Liver (tissue), 9 donors: ENCODE measurements around the gene LIMCH1. TPM values are rescaled to one million over a fixed set of nuclear protein-coding genes. Genes with fewer than 3 reads are reported as not detected.

ENCODE experiments used
- DNase-seq: peaks from one replicate; pipeline ENCODE4 v3.0.0-alpha.2; 2017; ENCODE audit warnings: low spot score
- H3K27ac ChIP-seq, 2 donors: one replicate each; pipeline ENCODE4 v1.7.0; 2013; ENCODE audit warnings: inconsistent platforms in 2 of 2, low read length in 2 of 2, control low read depth in 1 of 2, low read depth in 1 of 2, mild to moderate bottlenecking in 1 of 2
- H3K27me3 ChIP-seq, 4 donors: one replicate each; pipeline versions ENCODE4 v1.6.1 to v1.7.0; 2013; ENCODE audit warnings: low read length in 3 of 4, inconsistent platforms in 1 of 4, mild to moderate bottlenecking in 1 of 4, moderate library complexity in 1 of 4; ENCODE audit not compliant: control insufficient read depth in 4 of 4, insufficient read depth in 4 of 4
- H3K36me3 ChIP-seq, 4 donors: one replicate each; pipeline versions ENCODE4 v1.6.1 to v1.7.0; 2013; ENCODE audit warnings: low read length in 3 of 4, mild to moderate bottlenecking in 3 of 4, low read depth in 1 of 4, moderate library complexity in 1 of 4; ENCODE audit not compliant: control insufficient read depth in 4 of 4, insufficient read depth in 3 of 4
- H3K4me1 ChIP-seq, 4 donors: one replicate each; pipeline versions ENCODE4 v1.6.1 to v1.7.0; 2013; ENCODE audit warnings: low read length in 3 of 4, mild to moderate bottlenecking in 3 of 4, moderate library complexity in 1 of 4; ENCODE audit not compliant: control insufficient read depth in 4 of 4, insufficient read depth in 4 of 4
- H3K4me3 ChIP-seq, 3 donors: one replicate each; pipeline versions ENCODE4 v1.6.1 to v1.7.0; 2013; ENCODE audit warnings: low read length in 3 of 3, control low read depth in 1 of 3, low read depth in 1 of 3, mild to moderate bottlenecking in 1 of 3
- H3K9ac ChIP-seq, 2 donors: one replicate each; pipeline ENCODE4 v1.7.0; 2013; ENCODE audit warnings: low read length in 2 of 2, mild to moderate bottlenecking in 2 of 2, moderate library complexity in 2 of 2, control low read depth in 1 of 2, low read depth in 1 of 2
- H3K9me3 ChIP-seq, 4 donors: one replicate each; pipeline versions ENCODE4 v1.6.1 to v1.7.0; 2013; ENCODE audit warnings: low read length in 3 of 4; ENCODE audit not compliant: control insufficient read depth in 4 of 4
- ATF3 ChIP-seq: IDR thresholded peaks from 2 replicates; pipeline ENCODE4 v1.6.1; 2016; ENCODE audit warnings: antibody characterized with exemption
- CTCF ChIP-seq: fragments of 150-350 bp; IDR thresholded peaks from 2 replicates; pipeline ENCODE4 v1.5.1; 2017; ENCODE audit warnings: improper control_type of control experiment, low read depth, low read length; ENCODE audit not compliant: missing input control
- EGR1 ChIP-seq, 2 donors: IDR thresholded peaks; 2 replicates each; pipeline ENCODE4 v1.6.1; 2016 to 2018; ENCODE audit warnings: antibody characterized with exemption in 2 of 2, low read depth in 2 of 2
- FOXA1 ChIP-seq: IDR thresholded peaks from 2 replicates; pipeline ENCODE4 v1.6.1; 2016; ENCODE audit warnings: antibody characterized with exemption
- FOXA2 ChIP-seq: IDR thresholded peaks from 2 replicates; pipeline ENCODE4 v1.6.1; 2016; ENCODE audit warnings: antibody characterized with exemption
- GABPA ChIP-seq, 2 donors: IDR thresholded peaks in 1 of 2; conservative IDR thresholded peaks in 1 of 2; 2 replicates each; pipeline ENCODE4 v1.6.1; 2016; ENCODE audit warnings: antibody characterized with exemption in 2 of 2, mild to moderate bottlenecking in 1 of 2, moderate library complexity in 1 of 2
- HNF4G ChIP-seq: IDR thresholded peaks from 2 replicates; pipeline ENCODE4 v1.6.1; 2016; ENCODE audit warnings: antibody characterized with exemption
- MAX ChIP-seq: IDR thresholded peaks from 2 replicates; pipeline ENCODE4 v1.6.1; 2016; ENCODE audit warnings: antibody characterized with exemption
- NR2F2 ChIP-seq: IDR thresholded peaks from 2 replicates; pipeline ENCODE4 v1.6.1; 2016; ENCODE audit warnings: antibody characterized with exemption
- REST ChIP-seq: IDR thresholded peaks from 2 replicates; pipeline ENCODE4 v1.6.1; 2016; ENCODE audit warnings: antibody characterized with exemption, mild to moderate bottlenecking
- RXRA ChIP-seq, 2 donors: IDR thresholded peaks; 2 replicates each; pipeline ENCODE4 v1.6.1; 2017 to 2018; ENCODE audit warnings: antibody characterized with exemption in 2 of 2, mild to moderate bottlenecking in 1 of 2
- SP1 ChIP-seq: IDR thresholded peaks from 2 replicates; pipeline ENCODE4 v1.6.1; 2018; ENCODE audit warnings: antibody characterized with exemption, mild to moderate bottlenecking
- TAF1 ChIP-seq: conservative IDR thresholded peaks from 2 replicates; pipeline ENCODE4 v1.6.1; 2016; ENCODE audit warnings: antibody characterized with exemption, mild to moderate bottlenecking
- YY1 ChIP-seq: IDR thresholded peaks from 2 replicates; pipeline ENCODE4 v1.6.1; 2016; ENCODE audit warnings: antibody characterized with exemption, mild to moderate bottlenecking
- ZBTB33 ChIP-seq: IDR thresholded peaks from 2 replicates; pipeline ENCODE4 v1.6.1; 2016; ENCODE audit warnings: antibody characterized with exemption
- WGBS: extraction: QIAGEN DNeasy Blood & Tissue Kit; methylation state at CpG from one replicate; pipeline ENCODE4 v1.1.7; 2013; 5-methylcytosine and 5-hydroxymethylcytosine counted together
- polyA plus RNA-seq, 2 donors: library from polyadenylated mRNA; stranded (reverse) in 1 of 2; unstranded in 1 of 2; fragments of 200-250 nt in 1 of 2; fragments of >200 nt in 1 of 2; fragmentation: Nextera tagmentation in 1 of 2; extraction: Ambion mirVana in 1 of 2; gene quantifications; one replicate each; pipeline versions ENCODE4 v1.2.1 to v1.2.3, GENCODE V29; 2013 to 2015
- total RNA-seq, 2 donors: library from RNA; depleted of rRNA; stranded (reverse); fragments of >200 nt; gene quantifications; one replicate each; pipeline ENCODE4 v1.2.3, GENCODE V29; 2014
- donor health status: healthy.
- donor health status: healthy.
- donor health status: healthy.
- donor health status: healthy.
- donor health status: healthy.

Gene LIMCH1
- total and polyA plus RNA-seq, 4 donors = 2.0 to 30.6 (median 8.1) TPM

GRCh38 chr4:41517121-41517520 is 20.8 kb upstream of the LIMCH1 start:
- DNase-seq = no peak
- H3K9ac ChIP-seq = no peak overlapping the region
- no peaks in the 10 kb centered on the region for H3K9me3 ChIP-seq
- H3K27ac ChIP-seq = no peak overlapping the region
- no peak for TF ChIP-seq HNF4G
- TF ChIP-seq NR2F2 = no peak
- no peak for TF ChIP-seq FOXA1
- TF ChIP-seq YY1 = no peak
- no peak for TF ChIP-seq ATF3
- no peak for TF ChIP-seq SP1
- no peak for TF ChIP-seq RXRA (IDR thresholded peaks at IDR 0.05)
- TF ChIP-seq MAX = no peak
- no peak for TF ChIP-seq GABPA (IDR thresholded peaks at IDR 0.05 in 1 of 2, conservative IDR thresholded peaks at IDR 0.05 in 1 of 2)
- TF ChIP-seq EGR1 (IDR thresholded peaks at IDR 0.05; ENCODE audit: low read depth in 2 of 2) = no peak
- no peak for TF ChIP-seq FOXA2
- TF ChIP-seq ZBTB33 = no peak
- no peak for TF ChIP-seq TAF1
- no peaks in the 10 kb centered on the region for H3K4me1 ChIP-seq
- no peaks in the 10 kb centered on the region for H3K27me3 ChIP-seq
- no peak overlapping the region for H3K4me3 ChIP-seq
- no peaks in the 10 kb centered on the region for H3K36me3 ChIP-seq
- 84% methylated on average over 4 of the region's 4 CpGs for WGBS

GRCh38 chr4:41517747-41518146 is 20.2 kb upstream of the LIMCH1 start:
- Histone ChIP-seq H3K9me3 (no peaks in the 10 kb centered on the region), H3K4me3 (no peak overlapping the region), H3K27ac (no peak overlapping the region), H3K9ac (no peak overlapping the region), H3K4me1 (no peaks in the 10 kb centered on the region), H3K27me3 (no peaks in the 10 kb centered on the region), H3K36me3 (no peaks in the 10 kb centered on the region)
- TF ChIP-seq MAX (no peak), REST (no peak), FOXA2 (no peak), CTCF (no peak), RXRA (IDR thresholded peaks at IDR 0.05) (no peak), ZBTB33 (no peak), HNF4G (no peak)
- DNase-seq = no peak
- WGBS = 94% methylated on average over 1 of the region's 1 CpG
